PC-9 (cell line): Measurements from ENCODE around the gene ERC1. TPM values are rescaled to one million over a fixed set of nuclear protein-coding genes. Genes with fewer than 3 reads are reported as not detected.

ENCODE experiments used
- BruUV-seq: library from RNA; stranded (reverse); fragments of 400-500 nt; replicated peaks from 2 replicates; lab custom pipeline; 2021; lab: Mats Ljungman, UMichigan
- CTCF ChIA-PET: fragments of 300-600 bp; sonication (Branson Sonifier 250); formaldehyde crosslinking; loops from one replicate; lab custom pipeline; 2022; ENCODE audit warnings: antibody characterized with exemption; lab: Charles Lee
- POLR2A ChIA-PET: fragments of 300-600 bp; sonication (Branson Sonifier 250); formaldehyde crosslinking; loops from one replicate; lab custom pipeline; 2022; ENCODE audit warnings: antibody characterized with exemption; ENCODE audit not compliant: unreplicated experiment; lab: Charles Lee
- DNase-seq, 2 experiments: peaks; one replicate each; pipeline versions ENCODE4 v3.0.0 to v3.0.0-alpha.2; 2015 to 2022; ENCODE audit warnings: mixed read lengths in 1 of 2
- H2AFZ ChIP-seq: fragments of 200-600 bp; sonication (generic); 2 replicates; pipeline ENCODE4 v1.8.1; 2017; ENCODE audit warnings: antibody characterized with exemption
- H3F3A ChIP-seq: fragments of 200-600 bp; sonication (generic); 2 replicates; pipeline ENCODE4 v1.8.1; 2017; ENCODE audit warnings: antibody characterized with exemption, mild to moderate bottlenecking, low read depth; ENCODE audit not compliant: insufficient read depth
- H3K27ac ChIP-seq: fragments of 200-600 bp; sonication (generic); 2 replicates; pipeline ENCODE4 v1.6.1; 2016; ENCODE audit warnings: mixed run types
- H3K27me3 ChIP-seq: fragments of 200-600 bp; sonication (generic); 2 replicates; pipeline ENCODE4 v1.6.1; 2016; ENCODE audit warnings: low read depth, mixed run types; ENCODE audit not compliant: insufficient read depth
- H3K36me3 ChIP-seq: fragments of 200-600 bp; sonication (generic); 2 replicates; pipeline ENCODE4 v1.6.1; 2016; ENCODE audit warnings: low read depth, mixed run types
- H3K4me1 ChIP-seq: fragments of 200-600 bp; sonication (generic); replicated peaks from 2 replicates; pipeline ENCODE4 v1.6.1; 2016; ENCODE audit warnings: mixed run types; ENCODE audit not compliant: insufficient read depth
- H3K4me2 ChIP-seq: fragments of 200-600 bp; sonication (generic); 2 replicates; pipeline ENCODE4 v1.6.1; 2017; ENCODE audit warnings: mixed run types
- H3K4me3 ChIP-seq: fragments of 200-600 bp; sonication (generic); 2 replicates; pipeline ENCODE4 v1.6.1; 2016; ENCODE audit warnings: mixed run types
- H3K79me2 ChIP-seq: fragments of 200-600 bp; sonication (generic); 2 replicates; pipeline ENCODE4 v1.6.1; 2017; ENCODE audit warnings: low read depth, mixed run types
- H3K9me2 ChIP-seq: fragments of 200-600 bp; sonication (generic); 2 replicates; pipeline ENCODE4 v1.8.1; 2017; ENCODE audit warnings: mild to moderate bottlenecking; ENCODE audit not compliant: insufficient read depth
- H3K9me3 ChIP-seq: fragments of 200-600 bp; sonication (generic); 2 replicates; pipeline ENCODE4 v1.8.1; 2016; ENCODE audit warnings: low read depth; ENCODE audit not compliant: insufficient read depth
- H4K20me1 ChIP-seq: fragments of 200-600 bp; sonication (generic); 2 replicates; pipeline ENCODE4 v1.8.1; 2017; ENCODE audit not compliant: insufficient read depth
- CTCF ChIP-seq: fragments of 200-600 bp; sonication (generic); conservative IDR thresholded peaks from 2 replicates; pipeline ENCODE4 v1.6.1; 2017; ENCODE audit warnings: mixed run types, antibody characterized with exemption, mild to moderate bottlenecking, moderate library complexity
- EZH2 ChIP-seq: fragments of 200-600 bp; sonication (generic); IDR thresholded peaks from 2 replicates; pipeline ENCODE4 v1.8.0; 2017; ENCODE audit warnings: antibody characterized with exemption, low read depth
- intact Hi-C: fragments of 100-400 bp; cut with micrococcal nuclease; formaldehyde crosslinking; loops from one replicate; pipeline ENCODE4 v1.10.0; 2022; ENCODE audit not compliant: unreplicated experiment
- total RNA-seq: library from RNA; stranded (reverse); gene quantifications from 2 replicates; pipeline ENCODE4 v1.2.3, GENCODE V29; 2021

ERC1 gene
- total RNA-seq, 1 experiment from 2014 or later, result 52.0 TPM

- H3K79me2 ChIP-seq, result no peaks in the 10 kb centered on the region
- no TSS peak for BruUV-seq
- H3K9me2 ChIP-seq, result no peaks in the 10 kb centered on the region
- H3K27me3 ChIP-seq, result no peaks in the 10 kb centered on the region
- intact Hi-C loops, result no loop called here
- TF ChIP-seq EZH2, result no peak
- no peak for TF ChIP-seq CTCF
- H3K27ac ChIP-seq, result no peak overlapping the region
- H4K20me1 ChIP-seq, result no peaks in the 10 kb centered on the region
- peaks cover 6% of the 10 kb centered on the region; the same call in 1 of the 2 replicates for H3F3A ChIP-seq
- H3K4me3 ChIP-seq, result no peak overlapping the region
- no peaks in the 10 kb centered on the region for H3K9me3 ChIP-seq
- no peaks in the 10 kb centered on the region for H3K36me3 ChIP-seq
- no peak overlapping the region for H3K4me2 ChIP-seq
- H3K4me1 ChIP-seq, result no peaks in the 10 kb centered on the region
- POLR2A ChIA-PET, result no interaction called here
- DNase-seq, result no peak
- H2AFZ ChIP-seq, result no peak overlapping the region
- CTCF ChIA-PET, result no interaction called here
These were observed 43.9 kb downstream of the ERC1 start for GRCh38 chr12:1034751-1035457.

- BruUV-seq, result no TSS peak
- H3K4me3 ChIP-seq, result no peak overlapping the region
- no peak overlapping the region for H2AFZ ChIP-seq
- CTCF ChIA-PET, result interaction anchor here (0.6 kb wide), 1 partner anchor 77 kb away, joined by 9 read pairs; no protein-coding TSS in a partner anchor
- POLR2A ChIA-PET, result no interaction called here
- peaks cover 12% of the 10 kb centered on the region; the same call in 1 of the 2 replicates for H3F3A ChIP-seq
- no peaks in the 10 kb centered on the region for H4K20me1 ChIP-seq
- no peak for DNase-seq
- H3K36me3 ChIP-seq, result no peaks in the 10 kb centered on the region
- H3K9me3 ChIP-seq, result no peaks in the 10 kb centered on the region
- H3K9me2 ChIP-seq, result no peaks in the 10 kb centered on the region
- H3K27ac ChIP-seq, result no peak overlapping the region
- H3K4me1 ChIP-seq, result peaks cover 22% of the 10 kb centered on the region
- no peaks in the 10 kb centered on the region for H3K27me3 ChIP-seq
- no peak for TF ChIP-seq EZH2
- TF ChIP-seq CTCF, result no peak
- no peak overlapping the region for H3K4me2 ChIP-seq
- H3K79me2 ChIP-seq, result peaks cover 10% of the 10 kb centered on the region; the same call in 1 of the 2 replicates
- intact Hi-C loops, result no loop called here
These were observed 50.5 kb downstream of the ERC1 start for GRCh38 chr12:1041478-1041877.

- H3K4me2 ChIP-seq, result peak overlapping the region; percentile 29
- no peaks in the 10 kb centered on the region for H3K36me3 ChIP-seq
- peaks cover 10% of the 10 kb centered on the region; the same call in 1 of the 2 replicates for H3K79me2 ChIP-seq
These were observed 53.2 kb downstream of the ERC1 start for GRCh38 chr12:1044199-1044598.

More at GRCh38 chr12:1044199-1044598, 53.2 kb downstream of the ERC1 start:
- TF ChIP-seq CTCF (no peak), EZH2 (no peak)
- Histone ChIP-seq H3K27ac (peak overlapping the region; percentile 28), H3K4me3 (no peak overlapping the region), H3F3A (peaks cover 12% of the 10 kb centered on the region; the same call in 1 of the 2 replicates), H4K20me1 (no peaks in the 10 kb centered on the region), H3K27me3 (no peaks in the 10 kb centered on the region), H3K9me3 (no peaks in the 10 kb centered on the region), H3K9me2 (no peaks in the 10 kb centered on the region), H2AFZ (no peak overlapping the region), H3K4me1 (peaks cover 22% of the 10 kb centered on the region)
- ChIA-PET CTCF (interaction anchor here (0.5 kb wide), 1 partner anchor 1869 kb away, joined by 4 read pairs; no protein-coding TSS in a partner anchor), POLR2A (no interaction called here)
- no peak for DNase-seq
- BruUV-seq, result no TSS peak
- intact Hi-C loops, result no loop called here
